Spleen (tissue), 7 donors: ENCODE results near the gene RBM10.

Experiments used
- POLR2AphosphoS5 ChIP-seq, 3 donors: sonication (generic); formaldehyde crosslinking; IDR thresholded peaks; one replicate each; pipeline ENCODE4 v1.5.1; 2017; ENCODE audit warnings: antibody characterized with exemption in 3 of 3
- TF ChIP-seq, protein P1 (sequence below), 11 experiments: fragments of 200-600 bp in 7 of 11; fragments of 450-650 bp in 4 of 11; sonication (generic) in 4 of 11; IDR thresholded peaks in 8 of 11; conservative IDR thresholded peaks in 3 of 11; 1 replicate in 7 of 11; 2 replicates in 4 of 11; pipeline versions ENCODE4 v1.4.0 to v1.8.0; 2016 to 2021; ENCODE audit warnings: antibody characterized with exemption in 11 of 11, inconsistent platforms in 4 of 11, mild to moderate bottlenecking in 1 of 11
- donor health status: DM: no; HTN: no; CAD: no; lungs with moderate emphysema.
- donor health status: DM: no; HTN: no; CAD: no.
- donor health status: DM: no; HTN: no; CAD: no.

DNA sequence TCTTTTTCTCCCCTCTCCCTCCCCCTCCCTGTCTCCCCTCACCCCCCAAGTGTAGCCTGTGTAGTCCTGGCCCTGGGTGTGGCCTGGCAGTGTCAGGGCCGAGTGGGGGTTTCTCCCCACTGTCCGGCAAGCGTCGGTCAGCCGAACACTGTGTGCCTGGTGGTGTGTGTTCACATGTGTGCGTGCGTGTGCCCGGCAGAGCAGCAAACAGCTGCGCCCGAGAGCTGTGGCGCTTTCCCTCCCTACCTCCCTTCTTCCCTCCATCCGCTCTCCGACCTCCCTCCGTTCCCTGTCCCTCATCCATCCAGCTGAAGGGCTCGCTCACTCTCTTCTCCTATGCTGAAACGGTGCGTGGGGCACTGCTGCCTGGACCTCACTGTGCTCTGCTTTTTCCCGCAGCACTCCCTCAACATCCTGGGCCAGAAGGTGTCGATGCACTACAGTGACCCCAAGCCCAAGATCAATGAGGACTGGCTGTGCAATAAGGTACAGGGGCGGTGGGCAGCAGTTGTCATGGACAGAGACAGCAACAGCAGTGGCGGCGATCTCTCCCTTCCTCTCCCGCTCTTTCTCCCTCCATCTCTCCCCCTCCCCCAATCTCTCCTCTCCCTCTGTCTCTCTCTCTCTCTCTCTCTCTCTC lies 31.2 kb downstream of the RBM10 start:
- TF ChIP-seq, protein P1, sequence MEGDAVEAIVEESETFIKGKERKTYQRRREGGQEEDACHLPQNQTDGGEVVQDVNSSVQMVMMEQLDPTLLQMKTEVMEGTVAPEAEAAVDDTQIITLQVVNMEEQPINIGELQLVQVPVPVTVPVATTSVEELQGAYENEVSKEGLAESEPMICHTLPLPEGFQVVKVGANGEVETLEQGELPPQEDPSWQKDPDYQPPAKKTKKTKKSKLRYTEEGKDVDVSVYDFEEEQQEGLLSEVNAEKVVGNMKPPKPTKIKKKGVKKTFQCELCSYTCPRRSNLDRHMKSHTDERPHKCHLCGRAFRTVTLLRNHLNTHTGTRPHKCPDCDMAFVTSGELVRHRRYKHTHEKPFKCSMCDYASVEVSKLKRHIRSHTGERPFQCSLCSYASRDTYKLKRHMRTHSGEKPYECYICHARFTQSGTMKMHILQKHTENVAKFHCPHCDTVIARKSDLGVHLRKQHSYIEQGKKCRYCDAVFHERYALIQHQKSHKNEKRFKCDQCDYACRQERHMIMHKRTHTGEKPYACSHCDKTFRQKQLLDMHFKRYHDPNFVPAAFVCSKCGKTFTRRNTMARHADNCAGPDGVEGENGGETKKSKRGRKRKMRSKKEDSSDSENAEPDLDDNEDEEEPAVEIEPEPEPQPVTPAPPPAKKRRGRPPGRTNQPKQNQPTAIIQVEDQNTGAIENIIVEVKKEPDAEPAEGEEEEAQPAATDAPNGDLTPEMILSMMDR (IDR thresholded peaks at IDR 0.05 in 8 of 11, conservative IDR thresholded peaks at IDR 0.05 in 3 of 11): no peak
- TF ChIP-seq POLR2AphosphoS5 (IDR thresholded peaks at IDR 0.05): peak in 1 of 3 donors; percentile 19
